HS-5 (cell line): ENCODE measurements around the gene ZIC2.

ENCODE experiments used
- DNase-seq: peaks from one replicate; pipeline ENCODE4 v3.0.0-alpha.2; 2012; ENCODE audit warnings: low read depth

Gene ZIC2

DNA sequence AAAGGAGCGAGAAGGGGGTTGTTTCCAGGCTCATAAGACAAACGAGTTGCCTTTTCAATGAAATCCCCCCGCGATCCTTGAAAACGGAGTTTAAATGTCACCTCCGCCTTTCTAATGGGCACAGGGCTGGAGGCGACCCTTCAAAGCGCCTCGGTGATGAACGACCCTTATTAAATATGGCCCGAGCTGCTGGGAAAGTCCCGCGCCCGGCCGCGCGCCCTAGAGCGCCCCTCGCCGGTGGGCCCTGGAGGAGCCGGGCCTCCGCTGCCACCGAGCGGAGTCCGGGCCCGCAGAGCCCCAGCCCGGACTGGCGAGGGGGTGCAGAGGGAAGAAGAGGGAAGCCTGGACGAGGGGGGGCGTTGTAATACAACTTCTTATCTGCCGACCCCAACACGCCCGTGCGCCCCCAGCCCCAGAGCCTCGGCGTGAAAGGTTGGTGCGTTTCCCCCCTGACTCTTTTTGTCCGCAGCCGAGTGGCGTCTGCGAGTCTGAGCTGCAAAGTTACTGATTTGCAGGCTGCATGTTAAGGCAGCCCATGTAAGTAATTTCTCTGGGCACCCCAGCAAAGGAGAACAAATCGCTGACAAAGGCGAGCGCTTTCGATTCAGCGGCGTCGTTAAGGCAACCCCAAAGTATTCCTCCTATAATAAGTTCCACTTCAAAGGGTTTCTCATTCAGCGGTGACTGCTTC lies 21.9 kb upstream of the ZIC2 start:
- no peak for DNase-seq

DNA sequence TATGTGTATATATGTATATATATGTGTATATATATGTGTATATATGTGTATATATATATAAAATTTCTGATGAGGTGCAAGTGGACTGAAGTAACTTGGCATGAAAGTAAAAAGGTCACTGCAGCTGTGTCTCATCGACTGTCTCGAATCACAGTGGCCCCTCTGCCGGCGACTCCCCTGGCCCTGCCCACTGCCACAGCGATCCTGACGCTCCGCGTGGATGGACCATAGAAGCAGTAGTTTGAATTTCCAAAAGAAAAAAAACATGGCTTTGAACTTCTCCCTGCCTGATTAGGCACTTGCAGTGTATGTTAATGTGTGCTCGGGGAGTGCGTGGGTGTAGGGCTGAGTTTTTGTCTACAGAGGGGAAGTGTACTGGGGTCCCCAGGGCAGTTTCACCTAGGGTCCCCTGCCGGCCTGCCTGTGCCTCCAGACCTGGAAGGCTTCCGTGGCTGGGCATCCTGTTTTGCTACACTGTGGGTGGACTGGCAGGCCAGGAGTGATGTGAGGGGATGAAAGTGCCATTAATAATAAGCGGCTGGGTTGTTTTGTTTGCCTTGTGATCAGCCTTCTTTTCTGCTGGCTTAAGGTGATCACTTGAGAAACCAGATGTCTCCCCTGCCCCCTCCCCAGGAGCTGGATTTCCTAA lies 20.8 kb upstream of the ZIC2 start:
- no peak for DNase-seq

DNA sequence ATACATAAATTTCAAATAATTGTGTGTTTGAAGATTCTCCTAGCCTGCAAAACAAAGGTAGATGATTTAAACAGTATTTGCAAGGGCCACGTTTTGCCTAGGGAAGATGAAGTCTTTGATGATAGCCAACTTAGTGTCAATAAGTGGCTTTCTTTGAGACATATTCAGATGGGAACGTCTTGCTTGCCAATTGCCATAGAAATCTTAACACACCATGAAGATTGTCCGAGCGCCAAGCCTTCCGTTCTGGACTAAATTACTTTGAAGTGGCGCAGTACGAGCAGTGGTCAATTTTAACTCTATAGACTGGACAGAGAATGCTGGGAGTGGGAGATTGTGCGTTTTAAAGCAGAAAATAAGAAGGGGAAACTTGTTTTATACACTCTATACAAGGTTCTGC lies 19.9 kb upstream of the ZIC2 start:
- DNase-seq = no peak

DNA sequence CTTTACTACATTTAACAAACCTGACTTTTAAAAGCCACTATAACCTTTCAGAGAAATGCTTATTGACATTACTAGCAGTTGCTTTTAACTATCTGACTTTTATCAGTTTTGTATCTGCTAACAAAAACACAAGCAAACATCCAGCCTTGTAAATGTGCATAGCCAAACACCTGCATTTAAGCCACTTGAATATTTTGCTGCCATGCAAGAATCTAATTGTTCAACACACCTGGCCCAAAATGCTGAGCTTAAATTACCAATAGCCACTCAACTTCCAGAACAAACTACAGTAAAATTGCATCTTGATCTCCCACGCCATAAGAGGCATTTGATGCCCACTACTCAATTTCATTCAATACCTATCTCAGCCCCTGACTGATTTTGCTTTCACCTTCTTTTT lies 19.3 kb upstream of the ZIC2 start:
- DNase-seq = no peak

DNA sequence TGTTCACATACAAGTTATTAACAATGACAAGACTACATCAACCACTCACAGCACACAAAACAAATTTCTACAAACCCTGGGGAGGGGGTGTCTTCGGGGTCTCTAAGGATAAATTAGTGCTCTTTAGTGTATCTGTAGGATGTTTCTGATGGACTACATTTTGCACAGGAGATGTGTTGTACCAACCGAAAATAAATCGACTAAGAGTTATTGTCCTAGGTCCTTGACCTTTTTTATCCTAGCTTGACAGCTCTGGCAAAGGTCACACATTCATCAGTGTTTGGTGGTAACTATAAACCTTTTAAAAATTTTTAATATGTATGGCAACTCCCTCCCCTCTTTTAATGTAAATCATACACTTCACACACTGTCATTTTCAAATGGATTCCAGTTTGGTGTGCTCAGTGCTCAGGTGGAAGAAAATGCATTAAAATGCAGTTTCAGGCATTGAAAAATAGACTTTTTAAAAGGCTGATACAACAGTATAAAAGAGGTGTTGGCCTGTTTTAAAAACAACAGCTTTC lies 17.7 kb upstream of the ZIC2 start:
- no peak for DNase-seq

DNA sequence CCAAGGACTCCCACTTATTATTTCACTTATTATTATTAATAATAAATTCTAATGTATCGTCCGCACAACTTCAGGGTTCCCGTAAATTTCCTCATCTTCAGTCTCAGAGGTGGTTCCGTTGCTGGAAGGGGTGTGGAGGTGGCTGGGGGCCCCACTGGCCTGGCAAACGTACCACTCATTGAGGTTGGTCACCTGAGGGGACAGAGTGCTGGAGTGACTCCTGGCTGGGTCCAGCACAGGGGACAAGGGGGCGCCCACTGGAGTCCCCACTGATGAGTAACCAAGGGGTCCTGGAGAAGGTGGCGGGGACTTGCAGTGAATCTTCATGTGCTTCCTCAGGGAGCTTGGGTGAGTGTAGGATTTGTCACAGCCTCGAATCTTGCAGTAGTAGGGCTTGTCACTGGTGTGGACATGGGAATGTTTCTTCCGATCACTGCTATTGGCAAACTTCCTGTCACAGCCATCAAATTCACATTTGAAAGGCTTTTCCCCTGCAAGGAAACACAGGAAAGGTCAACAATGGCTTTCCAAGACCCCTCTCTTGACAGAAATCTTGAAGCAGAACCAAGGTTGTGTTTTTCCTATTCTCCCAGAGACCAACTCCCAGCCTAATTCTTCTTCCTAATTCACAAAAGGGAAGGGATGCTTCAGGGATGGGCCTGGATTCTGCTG lies 16.1 kb upstream of the ZIC2 start:
- no peak for DNase-seq

DNA sequence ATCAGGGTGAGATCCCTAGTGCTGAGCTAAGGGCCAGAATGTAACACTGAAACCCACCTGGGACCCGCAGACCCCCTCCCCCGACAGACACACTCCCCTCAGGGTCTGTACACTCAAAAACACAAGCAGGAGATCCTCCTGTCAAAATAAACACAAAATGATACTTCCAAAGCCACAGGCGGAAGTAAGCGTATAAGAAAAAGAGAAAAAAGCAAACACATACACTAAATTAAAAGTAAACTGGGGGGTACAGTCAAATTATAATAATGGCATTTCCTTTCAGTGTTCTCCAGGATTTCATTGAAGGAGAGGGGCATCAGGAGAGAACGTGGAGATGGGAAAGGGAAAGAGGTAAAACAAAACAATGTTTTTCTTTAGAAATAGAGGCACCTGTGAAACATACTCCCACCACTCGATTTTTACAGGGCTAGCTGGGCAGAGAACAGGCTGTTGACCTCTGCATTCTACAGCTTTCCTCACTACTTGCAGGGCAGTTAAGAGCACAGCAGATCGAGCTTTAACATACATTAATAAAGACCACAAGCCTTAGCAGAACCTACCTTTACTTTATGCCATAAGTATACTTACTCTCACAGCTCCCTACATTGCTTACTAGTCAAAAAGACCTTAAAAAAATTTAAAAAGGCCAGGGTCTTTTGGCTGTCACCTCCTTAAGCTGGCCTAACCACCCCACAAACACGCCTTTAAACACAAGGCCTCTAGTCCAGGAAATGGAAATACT lies 15.3 kb upstream of the ZIC2 start:
- DNase-seq = no peak

DNA sequence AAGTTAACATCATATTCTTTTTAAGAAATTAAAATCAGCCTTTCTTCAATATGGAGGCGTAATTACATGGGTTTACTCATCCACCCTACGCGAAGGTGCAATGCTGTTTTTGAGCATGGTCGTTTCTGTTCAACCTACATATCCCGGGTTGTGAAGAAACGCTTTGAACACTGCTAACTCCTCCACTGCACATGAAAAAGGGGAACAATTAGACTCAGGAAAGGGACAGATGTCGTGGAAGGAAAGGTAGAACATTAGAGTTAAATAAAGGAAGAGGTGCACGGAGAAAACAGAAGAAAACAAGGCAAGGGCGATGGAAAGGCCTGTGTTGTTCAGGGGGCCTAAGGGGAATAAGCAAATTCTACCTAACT lies 14.1 kb upstream of the ZIC2 start:
- DNase-seq = no peak

DNA sequence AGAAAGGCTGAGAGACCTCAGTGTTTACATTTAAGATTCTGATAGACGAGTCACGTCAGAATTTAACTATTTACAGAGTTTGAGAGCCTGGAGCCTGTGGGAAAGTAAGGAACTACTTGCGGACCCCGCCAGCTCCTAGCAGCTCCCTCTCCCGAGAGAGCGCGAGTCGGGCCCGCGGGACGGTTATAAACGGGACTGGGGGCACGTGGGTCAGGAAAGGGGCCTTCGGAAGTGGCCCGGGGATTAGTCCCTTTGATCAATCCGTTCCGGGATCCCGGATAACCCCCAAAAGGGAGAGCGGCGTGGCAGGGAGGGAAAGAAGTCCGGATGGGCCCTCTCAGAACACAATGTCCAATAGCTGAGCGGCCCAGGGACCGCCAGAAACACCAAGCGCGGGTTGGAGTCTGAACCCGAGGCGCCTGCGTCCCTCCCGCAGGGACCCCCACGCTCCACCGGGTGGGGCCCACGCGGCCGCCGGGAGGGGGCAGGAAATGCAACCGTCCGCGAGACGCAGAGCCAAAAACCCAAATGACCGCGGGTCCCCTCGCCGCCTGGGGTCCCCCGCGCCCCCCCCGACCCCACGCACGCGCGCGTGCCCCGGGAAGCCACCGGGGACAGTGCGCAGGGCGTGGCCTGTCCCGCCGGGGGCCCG lies 13.6 kb upstream of the ZIC2 start:
- DNase-seq = no peak

DNA sequence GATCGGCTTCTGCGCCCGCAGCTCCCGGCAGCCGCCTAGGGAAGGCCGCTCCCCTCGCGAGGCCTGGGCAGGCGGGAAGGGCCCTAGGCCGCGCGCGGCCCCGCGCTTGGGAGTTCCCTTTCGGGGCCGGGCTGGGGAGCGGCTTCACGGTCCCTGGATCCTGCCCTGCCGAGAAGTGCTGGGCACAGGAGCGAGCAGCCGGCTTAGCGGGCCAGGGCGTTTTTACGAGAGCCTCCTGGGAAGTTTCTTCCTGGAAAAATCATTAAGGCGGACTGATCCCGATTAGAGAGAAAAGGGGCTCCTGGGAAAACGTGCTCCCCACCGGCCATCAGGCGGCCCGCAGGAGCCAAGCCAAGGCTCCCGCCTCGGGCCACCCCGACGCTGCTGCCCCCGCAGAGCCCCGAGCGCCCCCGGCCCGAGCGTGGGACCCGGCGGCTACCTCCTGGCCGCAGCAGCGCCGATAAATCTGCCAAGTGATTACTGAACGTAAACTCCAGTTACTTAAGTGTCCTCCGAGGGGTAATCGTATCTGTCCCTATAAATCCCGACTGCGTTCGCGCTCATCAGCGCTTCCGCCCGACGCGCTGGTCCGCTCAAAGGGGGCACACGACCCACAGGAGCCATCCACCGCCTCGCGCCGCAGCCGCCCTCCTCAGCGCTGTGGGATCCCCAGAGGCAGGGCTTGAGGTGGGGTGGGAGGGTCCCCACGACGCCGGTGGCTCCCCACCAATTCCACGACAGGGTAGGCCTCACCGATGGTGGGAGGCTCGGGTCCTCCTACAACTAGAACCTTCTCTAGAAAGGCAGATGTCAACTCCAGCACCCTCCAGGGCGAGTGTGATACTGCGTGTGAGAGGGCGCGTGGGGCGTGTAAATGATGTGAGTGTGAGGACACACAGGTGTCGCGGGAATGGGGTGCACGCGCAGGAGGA lies 12.8 kb upstream of the ZIC2 start:
- DNase-seq = no peak

DNA sequence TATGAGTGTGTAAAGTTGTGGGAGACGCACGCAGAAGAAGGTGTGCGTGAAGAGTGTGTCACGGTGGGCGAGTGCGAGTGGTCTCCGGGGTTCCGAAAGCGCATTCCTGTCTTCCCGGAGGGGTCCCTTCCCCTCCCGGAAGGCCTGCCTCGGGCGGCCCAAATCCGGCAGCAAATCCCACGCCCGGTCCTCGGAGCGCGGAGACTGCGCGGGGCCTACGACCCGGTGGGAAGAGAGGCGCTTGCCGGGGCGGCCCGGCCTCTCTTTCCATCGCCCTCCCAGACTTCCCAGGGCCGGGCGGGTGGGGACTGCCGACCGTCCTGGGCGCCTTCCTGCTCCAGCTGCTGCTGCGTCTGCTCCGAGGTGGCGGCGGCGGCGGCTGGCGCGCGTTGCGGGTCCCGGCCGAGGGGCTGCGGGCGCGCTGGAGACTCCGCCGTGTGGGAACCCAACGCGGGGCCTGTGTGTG lies 12.1 kb upstream of the ZIC2 start:
- no peak for DNase-seq

DNA sequence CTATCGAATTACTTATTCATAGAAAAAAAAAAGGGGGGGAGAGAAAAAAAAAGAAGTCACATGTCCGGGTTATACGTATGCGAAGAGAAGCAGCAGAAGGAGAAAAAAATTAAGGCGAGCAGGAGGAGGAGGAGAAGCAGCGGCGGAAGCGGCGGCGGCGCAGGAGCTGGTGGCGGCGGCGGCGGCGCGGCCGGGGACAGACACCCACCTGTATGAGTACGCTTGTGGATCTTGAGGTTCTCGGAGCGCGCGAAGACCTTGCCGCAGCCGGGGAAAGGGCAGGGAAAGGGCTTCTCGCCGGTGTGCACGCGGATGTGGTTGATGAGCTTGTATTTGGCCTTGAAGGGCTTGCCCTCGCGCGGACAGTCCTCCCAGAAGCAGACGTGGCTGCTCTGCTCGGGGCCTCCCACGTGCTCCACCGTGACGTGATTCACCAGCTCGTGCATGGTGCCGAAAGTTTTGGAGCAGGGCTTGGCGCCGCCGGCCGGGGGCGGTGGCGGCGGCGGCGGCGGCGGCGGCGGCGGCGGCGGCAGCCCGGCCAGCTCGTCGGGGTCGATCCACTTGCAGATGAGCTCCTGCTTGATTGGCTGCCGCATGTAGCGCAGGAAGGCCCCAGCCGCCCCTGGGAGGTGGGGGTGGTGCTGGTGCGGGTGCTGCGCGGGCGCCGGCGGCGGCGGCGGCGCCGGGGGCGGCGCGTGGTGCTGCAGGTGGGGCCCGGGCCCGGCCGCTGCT lies 11.5 kb upstream of the ZIC2 start:
- DNase-seq = no peak

DNA sequence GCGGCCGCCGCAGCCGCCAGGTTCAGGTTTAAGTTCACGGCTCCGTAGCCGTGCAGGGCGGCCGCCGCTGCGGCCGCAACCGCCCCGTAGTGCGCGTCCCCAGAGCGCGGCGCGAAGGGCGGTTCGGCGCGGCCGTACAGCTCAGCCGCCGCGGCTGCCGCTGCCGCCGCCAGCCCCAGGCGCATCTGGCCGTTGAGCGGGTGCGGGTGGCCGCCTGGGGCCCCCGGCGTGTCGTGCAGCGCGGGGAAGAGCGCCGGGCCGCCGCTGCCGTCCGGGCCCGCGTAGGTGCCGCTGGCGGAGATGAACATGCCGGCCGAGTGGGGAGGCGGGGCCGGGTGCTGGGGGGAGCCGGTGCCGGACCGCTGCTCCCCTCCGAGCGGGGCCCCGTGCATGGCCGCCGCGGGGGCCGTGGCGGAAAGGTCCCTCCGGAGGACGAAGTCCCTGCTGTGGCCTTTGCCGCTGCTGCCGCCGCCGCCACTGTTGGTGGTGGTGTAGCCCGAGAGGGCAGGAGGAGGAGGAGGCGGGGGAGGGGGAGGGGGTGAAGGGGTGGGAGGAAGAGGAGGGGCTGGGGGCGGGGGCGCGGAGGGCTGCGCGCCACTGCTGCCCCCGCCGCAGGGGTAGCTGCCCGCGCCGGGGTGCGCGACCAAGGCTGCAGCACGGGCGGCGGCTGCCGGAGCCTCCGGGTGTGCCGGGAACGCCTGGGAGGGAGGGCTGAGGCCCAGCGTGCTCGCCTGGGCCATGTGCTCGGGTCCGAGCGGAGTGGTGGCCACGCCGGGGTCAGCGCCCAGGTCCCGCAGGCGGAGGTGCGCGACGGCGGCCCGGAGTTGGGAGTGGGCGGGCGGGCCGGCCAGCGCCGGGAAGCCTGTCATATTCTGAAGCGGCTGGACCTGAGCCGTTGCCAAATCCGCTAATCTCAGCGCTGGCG lies 10.7 kb upstream of the ZIC2 start:
- no peak for DNase-seq

DNA sequence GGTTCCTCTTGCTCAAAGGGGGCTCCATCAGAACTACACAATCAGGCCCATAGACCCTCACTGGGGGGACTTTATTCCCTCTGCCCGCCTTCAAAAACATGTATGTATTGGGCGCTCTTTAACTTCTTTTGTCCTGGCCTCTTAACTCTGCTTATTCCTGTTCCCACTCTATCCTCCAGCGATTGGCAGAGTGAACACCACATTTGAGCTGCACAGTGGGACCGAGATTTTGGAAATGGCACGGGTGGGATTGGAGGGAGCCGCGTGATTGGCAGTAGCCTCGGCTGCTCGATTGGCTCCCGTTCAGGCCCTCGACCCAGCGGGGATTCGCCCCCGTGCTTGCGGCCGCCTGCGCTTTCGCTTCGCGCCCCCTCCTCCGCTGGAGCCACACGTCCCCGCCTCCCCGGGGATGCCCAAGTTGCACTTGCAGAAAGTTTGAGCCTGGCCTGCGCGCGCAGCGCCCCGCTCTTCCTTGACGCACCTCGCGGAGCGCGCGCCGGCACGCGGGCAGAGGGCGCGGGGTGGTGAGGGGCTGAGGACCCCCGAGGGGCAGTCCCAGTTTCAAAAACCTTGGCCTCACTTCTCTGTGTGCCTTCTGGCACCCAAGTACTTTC lies 9.9 kb upstream of the ZIC2 start, which contains the start of gene ZIC5:
TSS of gene ZIC5 (minus strand) at position 192 of the 614 bp plus-strand sequence. CDS start at position 28, 164 bp downstream.
- DNase-seq = no peak

DNA sequence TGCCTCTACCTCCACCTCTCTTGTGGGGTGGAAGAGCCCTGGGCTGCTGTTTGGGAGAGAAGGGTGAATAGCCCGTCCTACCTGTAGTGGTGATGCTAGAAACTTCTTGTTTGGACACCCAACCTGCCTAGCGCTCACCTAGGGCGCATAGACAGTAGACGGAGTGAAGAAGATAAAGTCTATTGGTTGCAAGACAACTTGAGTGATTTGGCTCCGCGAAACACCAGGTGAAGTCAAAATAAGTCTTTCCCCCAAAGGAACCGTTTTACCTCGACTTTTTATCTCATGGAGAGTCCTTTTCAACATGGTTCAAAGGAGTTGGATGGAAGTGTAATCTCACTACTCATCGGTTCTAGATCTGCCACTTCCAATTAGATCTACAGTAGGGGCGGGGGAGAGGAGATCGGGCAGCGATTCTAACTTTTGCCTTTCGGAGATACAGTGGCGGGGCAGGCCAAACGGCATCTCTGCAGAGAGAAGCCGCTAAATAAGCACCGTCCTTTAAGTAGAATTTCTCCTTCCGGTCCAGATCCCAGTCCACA lies 9.3 kb upstream of the ZIC2 start:
- no peak for DNase-seq

DNA sequence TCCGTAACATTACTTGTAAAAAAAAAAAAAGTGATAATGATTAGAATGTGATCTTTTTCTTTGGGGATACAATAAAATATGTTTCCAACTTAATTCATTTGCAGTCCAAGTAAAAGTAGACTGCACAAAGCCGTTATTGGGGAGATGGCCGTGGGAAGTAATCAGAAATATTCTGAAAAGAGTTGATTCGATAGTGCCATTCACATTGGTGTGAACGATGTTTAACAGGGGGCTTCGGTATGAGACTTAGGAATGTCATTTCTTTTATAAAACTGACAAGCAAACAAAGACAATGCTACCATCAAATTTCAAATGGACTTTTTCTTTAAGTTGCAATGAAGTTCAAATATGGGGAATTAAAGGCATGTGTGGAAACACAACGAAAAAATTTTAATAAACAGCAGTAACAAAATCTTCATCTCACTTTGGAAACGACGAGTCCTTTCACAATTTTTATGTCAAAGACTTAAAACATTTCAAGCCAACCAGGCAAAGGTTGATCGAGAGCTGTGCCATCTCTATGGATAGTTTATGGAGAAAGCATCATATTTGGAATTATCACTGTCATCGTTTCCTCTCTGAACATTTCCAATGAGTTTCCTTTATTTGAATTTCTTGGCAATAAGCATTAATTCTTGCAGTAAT lies 8.3 kb upstream of the ZIC2 start:
- no peak for DNase-seq

DNA sequence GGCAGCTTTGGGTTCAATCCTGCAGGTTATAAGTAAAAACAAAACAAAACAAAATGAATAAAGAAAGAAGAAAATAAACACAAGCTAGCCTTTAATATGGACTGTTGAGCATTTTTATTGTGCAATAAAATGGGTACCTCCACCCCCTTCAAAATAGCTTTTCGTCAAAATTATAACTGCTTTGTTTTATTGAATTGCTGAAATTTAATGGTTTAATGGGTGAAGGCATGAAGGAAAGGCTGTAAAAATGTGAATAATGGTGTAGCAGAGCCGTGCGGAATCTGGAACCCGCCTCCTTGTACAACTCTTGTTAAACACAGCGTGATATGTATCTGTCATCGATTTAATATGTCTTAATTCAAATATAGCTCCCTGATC lies 7.8 kb upstream of the ZIC2 start:
- no peak for DNase-seq
